Spinal cord (tissue), 10 donors: Measurements from ENCODE around the gene QPCT. TPM values are rescaled to one million over a fixed set of nuclear protein-coding genes. Genes with fewer than 3 reads are reported as not detected.
A peak's percentile ranks its signal among the peaks of the same experiment; 100 is the strongest.

Experiments
- DNase-seq, 6 donors: peaks; one replicate each; pipeline versions ENCODE4 v3.0.0 to v3.0.0-alpha.2; 2013 to 2015; ENCODE audit warnings: low spot score in 6 of 6, low read depth in 4 of 6
- H3K27ac ChIP-seq: one replicate; pipeline ENCODE4 v1.5.1; 2013; ENCODE audit warnings: low read depth, low read length, control low read depth
- H3K27me3 ChIP-seq: one replicate; pipeline ENCODE4 v1.6.1; 2013; ENCODE audit warnings: low read length; ENCODE audit not compliant: control insufficient read depth, insufficient read depth
- H3K36me3 ChIP-seq: one replicate; pipeline ENCODE4 v1.6.1; 2013; ENCODE audit warnings: low read length; ENCODE audit not compliant: control insufficient read depth, insufficient read depth
- H3K4me1 ChIP-seq: one replicate; pipeline ENCODE4 v1.6.1; 2013; ENCODE audit warnings: low read length; ENCODE audit not compliant: control insufficient read depth, insufficient read depth
- H3K4me3 ChIP-seq: one replicate; pipeline ENCODE4 v1.5.1; 2013; ENCODE audit warnings: low read depth, low read length, control low read depth
- H3K9me3 ChIP-seq: one replicate; pipeline ENCODE4 v1.6.1; 2013; ENCODE audit warnings: low read length; ENCODE audit not compliant: control insufficient read depth, insufficient read depth
- WGBS: methylation state at CpG from one replicate; pipeline ENCODE4 v1.1.5; 2013; ENCODE audit warnings: missing lambda C conversion rate; ENCODE audit not compliant: insufficient coverage; 5-methylcytosine and 5-hydroxymethylcytosine counted together
- polyA plus RNA-seq, 2 donors: library from polyadenylated mRNA; unstranded; fragments of 120-200 nt; gene quantifications; one replicate each; pipeline ENCODE4 v1.2.1, GENCODE V29; 2013; ENCODE audit not compliant: insufficient read length in 2 of 2
- small RNA-seq: library from RNA; depleted of rRNA; stranded (forward); fragments of <200 nt; gene quantifications from one replicate; pipeline ENCODE3, GENCODE V24; 2014; ENCODE audit warnings: low replicate concordance
- total RNA-seq, 2 donors: library from RNA; depleted of rRNA in 1 of 2; stranded (reverse); fragments of 120-200 nt in 1 of 2; fragments of >200 nt in 1 of 2; gene quantifications; one replicate each; pipeline versions ENCODE4 v1.2.3 to v1.2.4, GENCODE V29; 2013 to 2014
- donor health status: healthy.

Gene QPCT
- total and polyA plus RNA-seq, 4 donors, result 10.4 to 26.5 (median 25.8) TPM

- Histone ChIP-seq H3K9me3 (no peaks in the 10 kb centered on the region), H3K4me1 (no peaks in the 10 kb centered on the region), H3K27ac (no peak overlapping the region), H3K4me3 (no peak overlapping the region), H3K27me3 (no peaks in the 10 kb centered on the region), H3K36me3 (no peaks in the 10 kb centered on the region)
- peak in 2 of 6 donors; percentile 11 to 37 for DNase-seq
- WGBS, result 83% methylated on average over 5 of the region's 7 CpGs
These were observed 70.8 kb downstream of the QPCT start for GRCh38 chr2:37415128-37415820.

- WGBS, result 71% methylated on average over 1 of the region's 4 CpGs
- H3K36me3 ChIP-seq, result no peaks in the 10 kb centered on the region
These were observed 72.9 kb downstream of the QPCT start for GRCh38 chr2:37417321-37417720.

GRCh38 chr2:37418956-37419355 lies 74.5 kb downstream of the QPCT start:
- Histone ChIP-seq H3K36me3 (no peaks in the 10 kb centered on the region), H3K9me3 (no peaks in the 10 kb centered on the region), H3K27ac (no peak overlapping the region), H3K27me3 (no peaks in the 10 kb centered on the region), H3K4me1 (no peaks in the 10 kb centered on the region), H3K4me3 (no peak overlapping the region)
- DNase-seq, result no peak
- 92% methylated on average over 5 of the region's 6 CpGs for WGBS

More at GRCh38 chr2:37417321-37417720, 72.9 kb downstream of the QPCT start:
- Histone ChIP-seq H3K27me3 (no peaks in the 10 kb centered on the region), H3K27ac (no peak overlapping the region), H3K4me1 (no peaks in the 10 kb centered on the region), H3K9me3 (no peaks in the 10 kb centered on the region), H3K4me3 (no peak overlapping the region)
- DNase-seq, result no peak

- Histone ChIP-seq H3K36me3 (no peaks in the 10 kb centered on the region), H3K27ac (no peak overlapping the region), H3K9me3 (no peaks in the 10 kb centered on the region), H3K4me1 (no peaks in the 10 kb centered on the region), H3K4me3 (no peak overlapping the region), H3K27me3 (no peaks in the 10 kb centered on the region)
- DNase-seq, result no peak
- WGBS, result 93% methylated on average over 2 of the region's 6 CpGs
These were observed 77.3 kb downstream of the QPCT start for GRCh38 chr2:37421686-37422085.

- Histone ChIP-seq H3K27ac (no peak overlapping the region), H3K27me3 (no peaks in the 10 kb centered on the region), H3K4me3 (no peak overlapping the region), H3K36me3 (no peaks in the 10 kb centered on the region), H3K9me3 (no peaks in the 10 kb centered on the region), H3K4me1 (no peaks in the 10 kb centered on the region)
- DNase-seq, result no peak
- no CpG with 5 or more reads among the region's 4 CpGs for WGBS
These were observed 78.4 kb downstream of the QPCT start for GRCh38 chr2:37422816-37423215.

Small RNAs within 50 kb of the gene (small RNA-seq; reads per million reads assigned to genes)
- not detected for gene RNU6-939P

Other genes with a start within 250 kb of the QPCT start
- gene EIF2AK2, start 187.7 kb upstream of the QPCT start, total RNA-seq, result 10 to 100 TPM; 36.3 to 62.6 TPM
- 10 to 100 TPM; 30.5 to 31.1 TPM for gene EIF2AK2, start 187.7 kb upstream of the QPCT start, polyA plus RNA-seq
- not detected for gene SULT6B1, start 156.0 kb upstream of the QPCT start, total RNA-seq
- not detected for gene SULT6B1, start 156.0 kb upstream of the QPCT start, polyA plus RNA-seq
- 10 to 100 TPM; 32.6 to 41.8 TPM for gene CEBPZOS, start 148.1 kb upstream of the QPCT start, total RNA-seq
- 10 to 100 TPM; 55.7 to 61.6 TPM for gene CEBPZOS, start 148.1 kb upstream of the QPCT start, polyA plus RNA-seq
- gene CEBPZ, start 113.0 kb upstream of the QPCT start, total RNA-seq, result 10 to 100 TPM; 47.9 to 69.5 TPM
- gene CEBPZ, start 113.0 kb upstream of the QPCT start, polyA plus RNA-seq, result 10 to 100 TPM; 44.3 to 49.9 TPM
- gene NDUFAF7, start 113.0 kb upstream of the QPCT start, total RNA-seq, result 10 to 100 TPM; 22.4 to 30.0 TPM
- 10 to 100 TPM; 28.0 to 36.5 TPM for gene NDUFAF7, start 113.0 kb upstream of the QPCT start, polyA plus RNA-seq
- 10 to 100 TPM; 55.8 to 68.6 TPM for gene PRKD3, start 19.8 kb upstream of the QPCT start, total RNA-seq
- gene PRKD3, start 19.8 kb upstream of the QPCT start, polyA plus RNA-seq, result 10 to 100 TPM; 23.2 to 30.1 TPM